Ammon's horn (tissue), 1 donor: ENCODE data around the gene TEX51.
A peak's percentile ranks its signal among the peaks of the same experiment; 100 is the strongest.

ENCODE experiments used
- DNase-seq: peaks from one replicate; pipeline ENCODE4 v3.0.0-alpha.2; 2016; ENCODE audit warnings: low spot score

TEX51 gene

DNA sequence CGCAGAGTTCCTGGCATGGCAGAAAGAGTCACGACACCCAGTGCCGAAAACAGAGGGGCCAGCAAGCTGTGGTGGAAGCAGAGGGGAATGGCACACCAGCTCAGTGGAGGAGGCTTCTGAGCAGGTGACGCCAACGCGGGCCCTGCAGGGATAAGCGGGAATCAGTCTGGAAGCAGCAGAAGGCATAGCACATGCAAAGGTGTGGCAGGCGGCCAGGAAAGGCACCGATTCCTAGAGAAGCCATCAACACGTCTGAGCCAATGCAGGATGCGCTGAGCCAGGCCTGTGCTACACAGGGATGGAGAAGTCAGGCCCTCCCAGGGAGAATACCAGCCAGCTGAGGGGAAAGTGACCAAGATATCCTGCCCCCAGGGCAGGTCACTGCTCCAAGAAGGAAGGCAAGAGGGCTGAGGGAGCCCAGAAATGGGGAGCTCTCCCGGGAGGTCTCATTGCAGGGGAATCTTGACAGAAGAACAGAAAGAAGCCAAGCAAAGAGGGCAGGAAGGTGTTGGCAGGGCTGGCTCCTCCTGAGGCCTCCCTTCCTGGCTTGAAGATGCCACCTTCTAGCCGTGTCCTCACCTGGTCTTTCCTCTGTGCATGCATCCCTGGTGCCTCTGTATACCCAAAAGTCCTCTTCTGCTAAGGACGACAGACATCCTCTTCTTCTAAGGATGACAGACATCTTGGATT, 16.3 kb downstream of the TEX51 start:
- DNase-seq, result peak; percentile 25

DNA sequence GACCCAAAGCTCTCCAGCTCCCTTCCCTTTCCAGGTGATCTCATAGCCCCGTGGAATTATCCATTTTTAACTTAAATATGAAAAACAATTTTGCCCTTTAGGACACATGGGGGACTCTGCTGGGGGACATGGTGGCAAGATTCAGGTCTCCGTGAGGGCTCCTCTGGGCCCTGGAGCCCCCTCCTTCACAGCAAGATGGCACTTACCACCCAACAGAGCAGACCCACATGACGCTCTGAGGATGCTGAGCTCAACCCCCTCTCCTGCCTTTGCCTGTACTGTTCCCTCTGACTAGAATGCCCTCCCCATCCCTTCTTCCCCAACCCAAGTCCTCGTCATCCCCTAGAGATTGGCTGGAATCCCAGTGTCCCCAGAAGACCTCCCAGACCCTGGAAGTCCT, 17.2 kb downstream of the TEX51 start:
- DNase-seq, result no peak

DNA sequence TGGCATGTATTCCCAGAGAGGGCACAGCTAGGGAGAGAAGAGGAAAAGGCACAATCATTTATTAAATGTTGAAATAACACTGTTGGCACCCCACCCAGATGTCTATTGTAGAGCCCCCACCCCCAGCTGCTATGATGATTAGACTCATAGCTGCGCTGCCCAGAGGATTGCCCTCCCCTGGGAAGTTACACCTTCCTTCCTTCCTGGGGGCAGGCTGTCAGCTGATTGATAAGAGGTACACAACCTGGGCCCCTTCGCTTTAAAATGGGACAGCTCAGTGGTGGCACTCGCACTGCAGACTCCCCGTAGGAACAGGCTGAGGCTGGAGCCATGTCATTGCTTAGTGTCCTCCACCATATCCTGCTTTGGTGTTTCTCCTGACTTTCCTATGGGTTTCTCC, 18.1 kb downstream of the TEX51 start:
- DNase-seq, result no peak

- no peak for DNase-seq
These were observed 22.4 kb downstream of the TEX51 start for GRCh38 chr2:126921066-126921465.

DNA sequence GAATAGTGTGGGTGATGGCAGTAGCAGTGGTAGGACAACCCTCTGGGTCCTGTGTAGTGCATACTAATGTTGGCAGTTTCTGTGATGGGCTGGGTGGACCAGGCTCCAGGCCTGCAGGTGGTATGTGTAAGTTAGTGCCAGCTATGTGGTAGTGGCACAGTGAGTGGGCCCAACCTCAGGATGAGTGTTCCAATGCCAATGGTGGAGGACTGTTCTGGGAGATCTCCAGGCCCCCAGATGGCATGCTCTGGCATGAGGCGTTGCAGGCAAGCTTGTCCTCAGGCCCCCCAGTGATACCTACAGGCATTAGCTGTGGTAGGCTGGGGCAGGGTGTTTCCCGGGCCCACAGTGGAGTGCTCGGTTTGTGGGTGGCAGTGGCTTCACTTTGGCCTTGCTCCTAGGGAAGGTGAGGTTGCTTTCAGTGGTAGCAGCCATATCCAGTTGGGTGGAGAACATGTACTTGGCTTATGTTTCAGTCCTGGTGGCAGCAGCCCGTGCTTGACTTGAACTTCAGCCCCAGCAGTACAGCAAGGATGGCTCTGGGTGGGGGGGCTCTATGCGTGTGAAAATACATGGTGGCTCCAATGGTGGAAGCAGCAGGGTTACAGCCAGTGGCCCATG, 32.4 kb downstream of the TEX51 start:
- DNase-seq, result no peak

DNA sequence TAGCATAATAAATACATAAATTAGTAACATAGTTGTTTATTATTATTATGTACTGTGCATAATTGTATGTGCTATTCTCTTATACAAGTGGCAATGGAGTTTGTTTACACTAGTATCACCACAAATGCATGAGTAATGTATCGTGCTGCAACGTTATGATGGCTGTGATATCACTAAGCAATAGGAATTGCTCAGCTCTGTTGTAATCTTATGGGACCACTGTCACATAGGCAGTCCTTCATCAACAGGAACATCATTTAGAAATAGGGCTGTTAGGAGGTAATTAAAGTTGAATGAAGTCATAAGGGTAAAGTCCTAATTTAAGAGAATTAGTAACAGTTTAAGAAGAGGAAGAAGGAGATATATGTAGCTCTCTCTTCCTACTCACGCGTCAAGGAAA, 33.8 kb downstream of the TEX51 start:
- DNase-seq, result no peak

GRCh38 chr2:126932966-126933710, 34.4 kb downstream of the TEX51 start:
- no peak for DNase-seq

DNA sequence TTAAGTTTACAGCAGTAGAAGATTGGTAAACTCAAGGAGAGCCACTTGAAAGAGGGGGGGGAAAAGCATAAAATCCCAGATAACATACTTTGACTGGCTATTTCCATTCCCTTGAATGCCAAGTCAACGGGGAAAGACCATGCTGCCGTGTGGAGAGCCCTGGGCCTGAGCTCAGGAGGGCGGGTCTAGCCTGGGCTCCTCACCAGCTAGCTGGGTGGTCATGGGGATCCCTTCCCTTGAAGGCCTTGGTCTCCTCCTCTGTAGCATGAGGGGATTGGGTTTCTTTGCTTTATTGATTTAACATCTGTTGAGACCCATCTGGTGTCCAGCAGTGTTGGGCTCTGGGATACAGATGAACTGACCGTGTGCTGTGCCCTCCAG, 35.0 kb downstream of the TEX51 start:
- DNase-seq, result no peak

GRCh38 chr2:126934809-126935208, 36.1 kb downstream of the TEX51 start:
- no peak for DNase-seq

GRCh38 chr2:126935774-126936173, 37.1 kb downstream of the TEX51 start:
- no peak for DNase-seq

- DNase-seq, result no peak
These were observed 37.6 kb downstream of the TEX51 start for GRCh38 chr2:126936219-126936723.

- no peak for DNase-seq
These were observed 41.6 kb downstream of the TEX51 start for GRCh38 chr2:126940331-126940730.

DNA sequence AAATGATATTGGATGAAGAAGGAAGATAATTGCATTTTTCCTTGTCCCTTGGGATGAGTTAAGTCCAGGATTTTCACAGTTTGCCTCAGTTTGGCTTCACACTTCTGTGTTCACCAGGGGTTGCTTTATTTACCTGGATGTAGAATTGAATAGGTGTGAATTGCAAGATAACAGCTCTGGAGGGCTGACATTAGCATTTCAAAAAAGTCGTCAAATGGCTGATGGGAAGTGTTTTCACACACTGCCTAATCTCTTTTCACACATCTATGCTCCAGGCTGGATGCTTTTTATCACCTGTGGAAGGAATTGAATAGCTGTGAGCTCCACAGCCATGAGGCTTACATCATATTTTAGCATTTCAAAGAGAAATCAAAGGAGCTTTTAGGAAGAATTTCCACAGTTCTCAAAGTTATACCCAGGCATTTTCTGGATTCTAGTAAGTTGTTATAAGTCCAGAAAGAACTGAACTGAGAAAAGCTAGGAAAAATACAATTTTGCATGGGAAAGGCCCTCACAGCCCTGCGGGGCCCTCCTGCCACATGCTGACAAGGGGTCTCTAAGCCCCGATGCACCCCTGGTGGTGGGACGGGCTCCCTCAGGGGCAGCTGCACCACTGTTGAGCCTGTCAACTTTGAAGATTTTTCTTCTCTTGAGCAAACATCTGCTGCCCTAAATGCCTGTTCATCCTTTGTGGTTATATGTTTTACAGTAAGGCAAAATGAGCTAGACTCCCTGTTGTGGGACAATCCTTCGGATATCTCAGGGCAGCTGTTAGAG, 43.9 kb downstream of the TEX51 start:
- no peak for DNase-seq

DNA sequence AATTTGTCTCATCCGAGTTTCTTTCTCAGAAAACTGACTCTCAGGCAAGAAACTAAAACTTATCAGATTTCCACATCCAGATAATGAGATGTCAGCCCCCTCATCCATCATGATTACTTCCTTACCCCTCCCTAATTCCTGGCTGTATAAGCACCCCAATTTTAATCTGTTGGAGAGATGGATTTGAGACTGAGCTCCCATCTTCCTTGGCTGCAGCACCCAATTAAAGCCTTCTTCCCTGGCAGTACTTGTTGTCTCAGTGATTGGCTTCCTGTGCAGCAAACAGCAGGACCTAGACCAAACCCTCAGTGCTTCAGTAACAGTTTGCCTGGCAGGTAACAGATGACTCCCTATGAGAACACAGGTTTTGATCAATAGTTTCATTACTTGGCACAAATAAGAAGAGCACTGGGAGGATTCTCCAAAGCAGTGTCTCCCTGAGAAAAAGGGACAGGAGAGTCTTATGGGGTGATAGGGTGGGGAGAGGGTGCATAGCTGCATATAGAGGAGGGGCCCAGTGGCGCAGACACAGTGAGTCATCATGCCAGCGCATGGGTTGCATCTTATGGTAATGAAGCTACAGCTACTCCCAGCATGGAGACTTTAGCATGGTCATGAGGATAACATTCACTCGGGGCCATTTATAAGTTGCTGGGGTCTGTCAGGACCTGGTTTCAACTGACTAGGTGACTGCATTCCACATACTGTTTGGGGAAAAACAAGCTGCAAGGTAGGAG, 45.1 kb downstream of the TEX51 start:
- DNase-seq, result no peak

DNA sequence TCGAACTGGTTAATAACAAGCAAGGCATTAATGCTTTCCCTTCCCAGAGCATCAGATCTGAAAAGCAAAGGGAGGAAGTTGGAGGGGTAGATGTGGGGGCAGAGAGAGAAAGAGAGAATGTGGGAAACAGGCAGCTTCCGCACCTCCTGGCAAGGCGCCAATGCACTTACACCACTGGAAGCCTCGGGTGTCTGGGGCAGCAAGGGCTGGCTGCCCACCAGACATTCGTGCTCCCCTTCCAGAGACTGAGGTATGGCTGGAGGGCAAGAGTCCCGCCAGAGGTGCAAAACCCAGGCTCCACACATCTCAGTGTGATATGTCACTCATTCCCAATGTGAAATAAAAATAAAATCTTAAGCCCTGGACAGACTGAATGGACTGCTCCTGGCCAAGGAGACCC, 46.4 kb downstream of the TEX51 start:
- no peak for DNase-seq

DNA sequence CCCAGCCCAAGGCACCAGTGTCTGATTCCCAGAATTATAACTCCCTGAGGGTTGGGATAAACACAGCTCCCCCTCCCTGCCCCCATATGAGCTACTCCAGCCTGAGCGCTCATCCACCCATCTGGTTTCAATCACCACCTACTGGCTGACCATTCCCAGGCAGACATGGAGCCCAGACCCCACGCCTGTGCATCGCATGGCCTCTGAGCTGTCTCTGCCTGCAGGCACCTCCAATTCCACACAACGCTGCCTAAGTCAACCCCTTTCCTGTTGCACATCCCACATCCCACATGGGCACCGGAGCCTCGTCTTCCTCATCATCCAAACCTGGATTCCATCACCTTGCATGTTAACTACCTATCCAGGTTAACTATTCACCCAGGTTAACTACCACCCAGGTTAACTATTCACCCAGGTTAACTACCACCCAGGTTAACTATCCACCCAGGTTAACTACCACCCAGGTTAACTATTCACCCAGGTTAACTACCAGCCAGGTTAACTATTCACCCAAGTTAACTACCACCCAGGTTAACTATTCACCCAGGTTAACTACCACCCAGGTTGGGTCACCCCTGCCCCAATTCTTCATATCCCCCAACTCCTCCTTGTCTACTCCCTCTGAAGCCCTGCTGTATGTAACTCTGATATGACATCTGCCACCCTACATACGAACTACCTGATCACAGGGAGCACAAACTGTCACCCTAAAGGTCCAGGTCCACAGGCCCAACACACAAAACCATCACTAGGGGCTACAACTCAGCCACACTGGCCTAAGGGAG, 47.8 kb downstream of the TEX51 start:
- no peak for DNase-seq

DNA sequence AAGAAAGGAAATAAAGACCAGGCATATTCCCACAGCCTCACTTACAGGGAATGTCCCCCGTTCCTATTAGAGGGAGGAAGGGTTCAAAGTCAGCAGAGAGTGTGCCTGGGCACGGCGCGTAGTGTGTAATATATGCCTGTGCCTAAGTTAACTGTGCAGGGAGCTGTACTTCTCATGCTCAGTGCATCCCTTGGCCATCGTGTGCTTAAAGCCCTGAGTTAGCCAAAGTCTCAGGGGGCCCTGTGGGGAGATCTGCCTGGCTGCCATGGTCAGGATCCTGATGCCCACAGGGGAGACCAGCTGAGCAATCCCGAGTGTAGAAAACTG, 48.4 kb downstream of the TEX51 start:
- DNase-seq, result no peak

DNA sequence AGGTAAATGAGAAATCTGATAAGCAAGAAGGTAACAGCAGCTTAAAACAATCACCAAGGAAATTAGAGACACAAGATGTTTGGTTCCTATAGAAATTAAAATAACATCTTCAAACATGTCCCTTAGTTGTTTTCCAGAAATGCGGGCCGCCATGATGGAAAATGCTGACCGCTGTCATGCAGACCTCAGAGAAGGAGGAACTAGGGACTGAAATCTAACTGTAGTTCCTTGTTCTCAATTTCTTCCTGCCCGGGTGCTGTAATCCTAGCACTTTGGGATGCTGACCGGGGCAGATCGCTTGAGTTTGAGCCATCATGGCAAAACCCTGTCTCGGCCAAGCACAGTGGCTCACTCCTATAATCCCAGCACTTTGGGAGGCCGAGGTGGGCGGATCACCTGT, 51.1 kb downstream of the TEX51 start:
- DNase-seq, result no peak

DNA sequence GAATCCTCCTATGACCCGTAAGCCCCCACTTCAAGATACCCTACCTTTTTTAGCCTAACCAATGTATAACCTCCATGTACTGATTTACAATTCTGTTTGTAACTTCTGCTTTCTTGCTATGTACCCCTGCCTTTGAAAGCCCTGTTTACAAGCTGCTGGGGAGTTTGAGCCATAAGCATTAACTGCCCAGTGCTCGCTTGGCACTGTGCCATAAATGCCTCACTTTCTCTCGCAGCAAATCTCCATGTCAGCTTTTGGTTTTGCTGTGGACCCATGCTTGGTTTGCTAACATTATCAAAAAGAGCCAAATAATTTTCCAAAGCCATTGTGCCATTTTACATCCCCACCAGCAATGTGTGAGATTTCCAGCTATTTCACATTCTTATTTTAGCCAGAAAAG, 51.8 kb downstream of the TEX51 start:
- DNase-seq, result no peak
